ENCODE measurements around the gene CHEK1.

CHEK1 gene

GRCh38 chr11:125627236-125627910 is 2.4 kb downstream of the CHEK1 start:
- no peak for DNase-seq

GRCh38 chr11:125637840-125638239 is 12.9 kb downstream of the CHEK1 start:
- DNase-seq = no peak

GRCh38 chr11:125638315-125638714 is 13.4 kb downstream of the CHEK1 start:
- DNase-seq = no peak

GRCh38 chr11:125645871-125646270 is 20.9 kb downstream of the CHEK1 start:
- DNase-seq = no peak

GRCh38 chr11:125649465-125650166 is 24.7 kb downstream of the CHEK1 start:
- no peak for DNase-seq

- DNase-seq = no peak
Measured at GRCh38 chr11:125662689-125663088, 37.7 kb downstream of the CHEK1 start.

- no peak for DNase-seq
Measured at GRCh38 chr11:125663910-125664309, 38.9 kb downstream of the CHEK1 start.

GRCh38 chr11:125667151-125667550 is 42.2 kb downstream of the CHEK1 start:
- DNase-seq = no peak

GRCh38 chr11:125670172-125670571 is 45.2 kb downstream of the CHEK1 start:
- no peak for DNase-seq

- no peak for DNase-seq
Measured at GRCh38 chr11:125671561-125671960, 46.6 kb downstream of the CHEK1 start.

GRCh38 chr11:125674210-125674609 is 49.2 kb downstream of the CHEK1 start:
- DNase-seq = no peak

- no peak for DNase-seq
Measured at GRCh38 chr11:125675196-125675595, 50.2 kb downstream of the CHEK1 start.

GRCh38 chr11:125679397-125679796 is 54.4 kb downstream of the CHEK1 start:
- DNase-seq = no peak

GRCh38 chr11:125679837-125680236 is 54.9 kb downstream of the CHEK1 start:
- no peak for DNase-seq

GRCh38 chr11:125680747-125681146 is 55.8 kb downstream of the CHEK1 start, which contains the start of gene ACRV1:
ACRV1 (minus strand) TSS chr11:125680847; CDS start chr11:125680780, 67 bp downstream.
- no peak for DNase-seq

GRCh38 chr11:125685228-125685627 is 60.3 kb downstream of the CHEK1 start:
- DNase-seq = no peak

- no peak for DNase-seq
Measured at GRCh38 chr11:125688066-125688465, 63.1 kb downstream of the CHEK1 start.

- DNase-seq = no peak
Measured at GRCh38 chr11:125688632-125689031, 63.7 kb downstream of the CHEK1 start.

- DNase-seq = no peak
Measured at GRCh38 chr11:125689274-125689859, 64.4 kb downstream of the CHEK1 start.

GRCh38 chr11:125690006-125690405 is 65.0 kb downstream of the CHEK1 start:
- no peak for DNase-seq

- DNase-seq = no peak
Measured at GRCh38 chr11:125692887-125693286, 67.9 kb downstream of the CHEK1 start.

GRCh38 chr11:125694951-125695350 is 70.0 kb downstream of the CHEK1 start:
- no peak for DNase-seq

- no peak for DNase-seq
Measured at GRCh38 chr11:125701018-125701610, 76.2 kb downstream of the CHEK1 start.

Measured in NCI-H1417 treated with DMSO at 0.1 percent for 48 hours (cell line).